H1 (cell line): Measurements from ENCODE around the gene GALK1.

Experiments
- ASH2L ChIP-seq: fragments of 200-600, 300-600 bp; sonication (generic); IDR thresholded peaks from one replicate; pipeline ENCODE4 v1.7.1; 2017; ENCODE audit warnings: low read length
- ATF3 ChIP-seq: IDR thresholded peaks from 2 replicates; pipeline ENCODE4 v1.6.1; 2011; ENCODE audit warnings: low read depth, mild to moderate bottlenecking, low read length; ENCODE audit not compliant: insufficient read depth
- CEBPB ChIP-seq: IDR thresholded peaks from 2 replicates; pipeline ENCODE4 v1.6.1; 2012; ENCODE audit warnings: low read depth, low read length
- CHD2 ChIP-seq: IDR thresholded peaks from 2 replicates; pipeline ENCODE4 v1.6.1; 2012; ENCODE audit warnings: low read length, improper control_type of control experiment
- CTCF ChIP-seq, 3 experiments: IDR thresholded peaks; 1 replicate in 2 of 3; 2 replicates in 1 of 3; pipeline versions ENCODE4 v1.5.1 to v1.6.1; 2011; ENCODE audit warnings: low read length in 3 of 3, mild to moderate bottlenecking in 3 of 3, inconsistent platforms in 2 of 3, low read depth in 1 of 3, moderate library complexity in 1 of 3; ENCODE audit not compliant: insufficient read depth in 1 of 3; ENCODE audit errors: control extremely low read depth in 1 of 3
- EP300 ChIP-seq, 2 experiments: IDR thresholded peaks; 1 replicate in 1 of 2; 2 replicates in 1 of 2; pipeline ENCODE4 v1.6.1; 2011 to 2012; ENCODE audit warnings: low read depth in 2 of 2, low read length in 2 of 2, mild to moderate bottlenecking in 2 of 2, borderline replicate concordance in 1 of 2, inconsistent platforms in 1 of 2, moderate library complexity in 1 of 2
- EZH2 ChIP-seq: fragments of 200-600 bp; sonication (generic); IDR thresholded peaks from 2 replicates; pipeline ENCODE4 v1.7.1; 2012; ENCODE audit warnings: low read depth, mild to moderate bottlenecking, moderate library complexity, low read length, inconsistent platforms; ENCODE audit not compliant: severe bottlenecking
- FOSL1 ChIP-seq: IDR thresholded peaks from 2 replicates; pipeline ENCODE4 v1.6.1; 2011; ENCODE audit warnings: mild to moderate bottlenecking, low read depth, low read length, moderate library complexity; ENCODE audit not compliant: insufficient read depth
- POLR2A ChIP-seq, 2 experiments: IDR thresholded peaks; 1 replicate in 1 of 2; 2 replicates in 1 of 2; pipeline ENCODE4 v1.6.1; 2011; ENCODE audit warnings: low read depth in 2 of 2, low read length in 2 of 2, mild to moderate bottlenecking in 2 of 2; ENCODE audit errors: control extremely low read depth in 1 of 2
- POLR2AphosphoS5 ChIP-seq: IDR thresholded peaks from 2 replicates; pipeline ENCODE4 v1.6.1; 2011; ENCODE audit warnings: low read depth, low read length
- RAD21 ChIP-seq, 2 experiments: IDR thresholded peaks in 1 of 2; conservative IDR thresholded peaks in 1 of 2; 2 replicates each; pipeline ENCODE4 v1.6.1; 2011; ENCODE audit warnings: low read depth in 2 of 2, low read length in 2 of 2, improper control_type of control experiment in 1 of 2, inconsistent platforms in 1 of 2, mild to moderate bottlenecking in 1 of 2, moderate library complexity in 1 of 2
- RFX5 ChIP-seq: IDR thresholded peaks from 2 replicates; pipeline ENCODE4 v1.6.1; 2011; ENCODE audit warnings: low read depth, low read length, improper control_type of control experiment, borderline replicate concordance
- TCF12 ChIP-seq: IDR thresholded peaks from 2 replicates; pipeline ENCODE4 v1.6.1; 2011; ENCODE audit warnings: low read depth, mild to moderate bottlenecking, low read length

GRCh38 chr17:75806822-75807500, 42.0 kb upstream of the GALK1 start:
- no peak for TF ChIP-seq RFX5
- no peak for TF ChIP-seq POLR2A (IDR thresholded peaks at IDR 0.05; ENCODE audit: control extremely low read depth in 1 of 2, low read depth in 2 of 2, low read length in 2 of 2)
- TF ChIP-seq ATF3 = no peak
- no peak for TF ChIP-seq CHD2
- TF ChIP-seq CTCF (IDR thresholded peaks at IDR 0.05; ENCODE audit: control extremely low read depth in 1 of 3, insufficient read depth in 1 of 3, low read depth in 1 of 3, low read length in 3 of 3) = no peak
- no peak for TF ChIP-seq RAD21 (IDR thresholded peaks at IDR 0.05 in 1 of 2, conservative IDR thresholded peaks at IDR 0.05 in 1 of 2; ENCODE audit: low read depth in 2 of 2, low read length in 2 of 2)
- TF ChIP-seq ASH2L = no peak
- no peak for TF ChIP-seq EP300 (IDR thresholded peaks at IDR 0.05; ENCODE audit: borderline replicate concordance in 1 of 2, low read depth in 2 of 2, low read length in 2 of 2)
- no peak for TF ChIP-seq EZH2
- no peak for TF ChIP-seq CEBPB
- no peak for TF ChIP-seq POLR2AphosphoS5
- no peak for TF ChIP-seq FOSL1
- no peak for TF ChIP-seq TCF12
